H1 (cell line): ENCODE measurements around the gene DYSF. TPM values are rescaled to one million over a fixed set of nuclear protein-coding genes. Genes with fewer than 3 reads are reported as not detected.

Experiments
- CTCF ChIA-PET: fragments of 300-600 bp; sonication (Branson Sonifier 250); formaldehyde crosslinking; loops from one replicate; lab custom pipeline; 2021; ENCODE audit not compliant: partially characterized antibody; lab: Charles Lee
- POLR2A ChIA-PET: fragments of 300-600 bp; sonication (Branson Sonifier 250); formaldehyde crosslinking; loops from one replicate; lab custom pipeline; 2021; ENCODE audit warnings: inconsistent platforms; ENCODE audit not compliant: partially characterized antibody; lab: Charles Lee
- DNase-seq, 2 experiments: peaks; one replicate each; pipeline versions ENCODE4 v3.0.0 to v3.0.0-alpha.2; 2010 to 2022; ENCODE audit warnings: low spot score in 2 of 2, low read depth in 1 of 2, mixed read lengths in 1 of 2
- FAIRE-seq: peaks from 2 replicates; lab custom pipeline; 2011; peaks lifted over from hg19 to GRCh38; lab: Jason Lieb, UNC
- H2AFZ ChIP-seq: 2 replicates; pipeline ENCODE4 v1.8.1; 2012; ENCODE audit warnings: low read length, inconsistent platforms
- H2AK5ac ChIP-seq: 2 replicates; pipeline ENCODE4 v1.6.1; 2013; ENCODE audit warnings: low read depth, low read length
- H2BK120ac ChIP-seq: replicated peaks from 2 replicates; pipeline ENCODE3; 2013; ENCODE audit warnings: low read depth, low read length, inconsistent platforms
- H2BK12ac ChIP-seq: 2 replicates; pipeline ENCODE4 v1.6.1; 2013; ENCODE audit warnings: low read depth, low read length
- H2BK15ac ChIP-seq: 2 replicates; pipeline ENCODE4 v1.6.1; 2013; ENCODE audit warnings: low read length
- H2BK20ac ChIP-seq: 2 replicates; pipeline ENCODE4 v1.6.1; 2013; ENCODE audit warnings: low read length
- H2BK5ac ChIP-seq: 2 replicates; pipeline ENCODE4 v1.6.1; 2013; ENCODE audit warnings: low read depth, low read length
- H3K14ac ChIP-seq: 2 replicates; pipeline ENCODE4 v1.6.1; 2013; ENCODE audit warnings: inconsistent platforms; ENCODE audit not compliant: insufficient read length
- H3K18ac ChIP-seq: 2 replicates; pipeline ENCODE4 v1.6.1; 2013; ENCODE audit warnings: low read length; ENCODE audit errors: extremely low read depth
- H3K23ac ChIP-seq: 2 replicates; pipeline ENCODE4 v1.6.1; 2013; ENCODE audit warnings: inconsistent platforms; ENCODE audit not compliant: insufficient read length
- H3K23me2 ChIP-seq: 2 replicates; pipeline ENCODE4 v1.6.1; 2013; ENCODE audit warnings: low read depth, low read length
- H3K27ac ChIP-seq: 2 replicates; pipeline ENCODE4 v1.6.1; 2011; ENCODE audit warnings: low read depth, low read length, inconsistent platforms
- H3K27me3 ChIP-seq, 4 experiments: replicated peaks in 1 of 4; 1 replicate in 1 of 4; 2 replicates in 3 of 4; pipeline versions ENCODE4 v1.6.1 to v1.8.1; 2011 to 2013; ENCODE audit warnings: low read length in 3 of 4, mild to moderate bottlenecking in 3 of 4, inconsistent platforms in 2 of 4, mixed read lengths in 2 of 4, moderate library complexity in 1 of 4; ENCODE audit not compliant: control insufficient read depth in 3 of 4, insufficient read depth in 3 of 4; ENCODE audit errors: extremely low read depth in 1 of 4
- H3K36me3 ChIP-seq, 4 experiments: 2 replicates each; pipeline versions ENCODE4 v1.6.1 to v1.8.1; 2011 to 2013; ENCODE audit warnings: mild to moderate bottlenecking in 4 of 4, low read length in 3 of 4, moderate library complexity in 2 of 4, control low read depth in 1 of 4, inconsistent platforms in 1 of 4; ENCODE audit not compliant: insufficient read depth in 4 of 4, control insufficient read depth in 2 of 4
- H3K4ac ChIP-seq: replicated peaks from 2 replicates; pipeline ENCODE3; 2013; ENCODE audit warnings: low read length, low read depth, mixed read lengths, inconsistent platforms; ENCODE audit not compliant: insufficient read length
- H3K4me1 ChIP-seq, 4 experiments: replicated peaks in 1 of 4; 1 replicate in 1 of 4; 2 replicates in 3 of 4; pipeline versions ENCODE4 v1.6.1 to v1.8.1; 2011 to 2013; ENCODE audit warnings: low read length in 3 of 4, inconsistent platforms in 2 of 4, mixed read lengths in 1 of 4; ENCODE audit not compliant: insufficient read depth in 4 of 4, control insufficient read depth in 3 of 4
- H3K4me2 ChIP-seq, 2 experiments: 2 replicates each; pipeline versions ENCODE4 v1.6.1 to v1.8.1; 2011 to 2013; ENCODE audit warnings: low read depth in 2 of 2, low read length in 2 of 2, control low read depth in 1 of 2, inconsistent platforms in 1 of 2, mild to moderate bottlenecking in 1 of 2; ENCODE audit not compliant: insufficient read depth in 1 of 2
- H3K4me3 ChIP-seq, 4 experiments: fragments of 200-600, 300-600 bp in 1 of 4; sonication (generic), shearing (Covaris generic), sonication (Bioruptor Twin) in 1 of 4; 2 replicates each; pipeline versions ENCODE4 v1.5.1 to v1.8.1; 2011 to 2016; ENCODE audit warnings: low read length in 4 of 4, low read depth in 3 of 4, control low read depth in 2 of 4, inconsistent platforms in 2 of 4, mild to moderate bottlenecking in 2 of 4, mixed read lengths in 1 of 4, moderate library complexity in 1 of 4; ENCODE audit not compliant: insufficient read depth in 2 of 4; ENCODE audit errors: extremely low read depth in 1 of 4
- H3K56ac ChIP-seq: replicated peaks from 2 replicates; pipeline ENCODE3; 2013; ENCODE audit warnings: low read depth, mild to moderate bottlenecking, mixed read lengths, low read length, inconsistent platforms; ENCODE audit not compliant: insufficient read length
- H3K79me1 ChIP-seq: 2 replicates; pipeline ENCODE4 v1.6.1; 2013; ENCODE audit warnings: low read depth, low read length, control low read depth
- H3K79me2 ChIP-seq, 2 experiments: 2 replicates each; pipeline versions ENCODE4 v1.6.1 to v1.8.1; 2012 to 2013; ENCODE audit warnings: low read length in 2 of 2, mild to moderate bottlenecking in 2 of 2, inconsistent platforms in 1 of 2; ENCODE audit not compliant: insufficient read depth in 2 of 2, control insufficient read depth in 1 of 2
- H3K9ac ChIP-seq, 4 experiments: replicated peaks in 1 of 4; 1 replicate in 1 of 4; 2 replicates in 3 of 4; pipeline versions ENCODE4 v1.6.1 to v1.8.1; 2011 to 2013; ENCODE audit warnings: low read depth in 3 of 4, low read length in 3 of 4, control low read depth in 2 of 4, mild to moderate bottlenecking in 2 of 4, moderate library complexity in 2 of 4, inconsistent platforms in 1 of 4; ENCODE audit errors: extremely low read depth in 1 of 4
- H3K9me3 ChIP-seq, 2 experiments: 2 replicates each; pipeline versions ENCODE4 v1.6.1 to v1.8.1; 2012 to 2013; ENCODE audit warnings: mild to moderate bottlenecking in 2 of 2, moderate library complexity in 2 of 2, control low read depth in 1 of 2, inconsistent platforms in 1 of 2, low read depth in 1 of 2, low read length in 1 of 2, mixed read lengths in 1 of 2; ENCODE audit not compliant: insufficient read depth in 2 of 2
- H4K20me1 ChIP-seq, 2 experiments: replicated peaks in 1 of 2; 2 replicates each; pipeline versions ENCODE3 to v1.8.1; 2011 to 2013; ENCODE audit warnings: inconsistent platforms in 2 of 2, low read length in 2 of 2, mild to moderate bottlenecking in 1 of 2; ENCODE audit not compliant: insufficient read depth in 2 of 2, control insufficient read depth in 1 of 2
- H4K5ac ChIP-seq: 2 replicates; pipeline ENCODE4 v1.6.1; 2013; ENCODE audit warnings: low read length, low read depth, mixed read lengths, inconsistent platforms; ENCODE audit not compliant: insufficient read length
- H4K8ac ChIP-seq: 2 replicates; pipeline ENCODE4 v1.8.0; 2013; ENCODE audit warnings: mild to moderate bottlenecking, moderate library complexity, low read length, inconsistent platforms; ENCODE audit not compliant: insufficient read depth; ENCODE audit errors: extremely low read depth
- H4K91ac ChIP-seq: replicated peaks from 2 replicates; pipeline ENCODE3; 2013; ENCODE audit warnings: low read length, mixed read lengths, inconsistent platforms; ENCODE audit not compliant: insufficient read length
- ATF3 ChIP-seq: IDR thresholded peaks from 2 replicates; pipeline ENCODE4 v1.6.1; 2011; ENCODE audit warnings: low read depth, mild to moderate bottlenecking, low read length; ENCODE audit not compliant: insufficient read depth
- WGBS, 2 experiments: shearing (Covaris generic) in 1 of 2; methylation state at CpG; one replicate each; pipeline versions ENCODE4 v1.1.6 to v1.1.7; 2013 to 2015; ENCODE audit warnings: low lambda C conversion rate in 2 of 2, mixed read lengths in 2 of 2, inconsistent platforms in 1 of 2, low coverage in 1 of 2, missing lambda C conversion rate in 1 of 2; ENCODE audit not compliant: insufficient replicate concordance in 2 of 2, insufficient coverage in 1 of 2, insufficient read length in 1 of 2; ENCODE audit errors: extremely low coverage in 1 of 2, missing lambda C conversion rate in 1 of 2; 5-methylcytosine and 5-hydroxymethylcytosine counted together
- polyA plus RNA-seq, 7 experiments: library from polyadenylated mRNA; depleted of rRNA in 3 of 7; stranded (reverse) in 5 of 7; unstranded in 2 of 7; fragments of >200 nt in 5 of 7; fragments of 200-250 nt in 2 of 7; gene quantifications; 1 replicate in 5 of 7; 2 replicates in 1 of 7; 4 replicates in 1 of 7; pipeline versions ENCODE4 v1.2.1 to v1.2.3, GENCODE V29; 2011 to 2013; ENCODE audit warnings: missing spikeins in 2 of 7, mixed read lengths in 2 of 7
- total RNA-seq: library from RNA; stranded (reverse); fragmentation: NEBNext Ultra II Directional; extraction: Animal tissue kit (Norgen Biotek cat#: 25700); gene quantifications from 2 replicates; pipeline ENCODE4 v1.2.1, GENCODE V29; 2021

DYSF gene
- total and polyA plus RNA-seq, 2 of the 8 experiments (the other 6 are each of a cell fraction or from before 2014, with no cell fraction given), result 5.8 to 7.1 TPM

- Histone ChIP-seq H4K8ac (no peak overlapping the region), H2BK120ac (no peak overlapping the region), H2BK5ac (no peak overlapping the region), H2AFZ (no peak overlapping the region), H4K5ac (no peak overlapping the region), H2BK12ac (no peak overlapping the region), H3K79me2 (no peaks in the 10 kb centered on the region), H3K23me2 (no peaks in the 10 kb centered on the region), H3K4me3 (no peak overlapping the region), H3K14ac (no peak overlapping the region), H3K9me3 (no peaks in the 10 kb centered on the region), H2BK20ac (no peak overlapping the region), H3K79me1 (no peaks in the 10 kb centered on the region), H3K27me3 (no peaks in the 10 kb centered on the region), H2AK5ac (no peak overlapping the region), H3K4me2 (no peak overlapping the region)
- no peak for DNase-seq
- 83% methylated on average over 11 of the region's 11 CpGs; no CpG with 5 or more reads in 1 of the 2 experiments for WGBS, 2 experiments
- TF ChIP-seq ATF3, result no peak
- TF ChIP-seq, all 59 proteins: peak for 0
- H3K4ac ChIP-seq, result no peak overlapping the region
- H3K56ac ChIP-seq, result no peak overlapping the region
- ChIA-PET POLR2A (no interaction called here), CTCF (interaction anchor here (0.7 to 12.6 kb wide), 11 partner anchors 10 to 358 kb away, joined by 3 to 238 read pairs (median 8); partner anchors contain the start of gene DYSF)
- H3K27ac ChIP-seq, result no peak overlapping the region
- H3K9ac ChIP-seq, result no peak overlapping the region
- no peak overlapping the region for H3K18ac ChIP-seq
- FAIRE-seq, result no peak
- no peaks in the 10 kb centered on the region for H4K20me1 ChIP-seq
- no peaks in the 10 kb centered on the region; a peak in 1 of 7 replicates for H3K4me1 ChIP-seq
- H4K91ac ChIP-seq, result no peak overlapping the region
- no peak overlapping the region for H2BK15ac ChIP-seq
- no peak overlapping the region for H3K23ac ChIP-seq
- no peaks in the 10 kb centered on the region for H3K36me3 ChIP-seq
Observed at GRCh38 chr2:71513096-71513495, 59.7 kb downstream of the DYSF start.
